ENCODE data around the gene SEL1L.

The SEL1L gene

DNA sequence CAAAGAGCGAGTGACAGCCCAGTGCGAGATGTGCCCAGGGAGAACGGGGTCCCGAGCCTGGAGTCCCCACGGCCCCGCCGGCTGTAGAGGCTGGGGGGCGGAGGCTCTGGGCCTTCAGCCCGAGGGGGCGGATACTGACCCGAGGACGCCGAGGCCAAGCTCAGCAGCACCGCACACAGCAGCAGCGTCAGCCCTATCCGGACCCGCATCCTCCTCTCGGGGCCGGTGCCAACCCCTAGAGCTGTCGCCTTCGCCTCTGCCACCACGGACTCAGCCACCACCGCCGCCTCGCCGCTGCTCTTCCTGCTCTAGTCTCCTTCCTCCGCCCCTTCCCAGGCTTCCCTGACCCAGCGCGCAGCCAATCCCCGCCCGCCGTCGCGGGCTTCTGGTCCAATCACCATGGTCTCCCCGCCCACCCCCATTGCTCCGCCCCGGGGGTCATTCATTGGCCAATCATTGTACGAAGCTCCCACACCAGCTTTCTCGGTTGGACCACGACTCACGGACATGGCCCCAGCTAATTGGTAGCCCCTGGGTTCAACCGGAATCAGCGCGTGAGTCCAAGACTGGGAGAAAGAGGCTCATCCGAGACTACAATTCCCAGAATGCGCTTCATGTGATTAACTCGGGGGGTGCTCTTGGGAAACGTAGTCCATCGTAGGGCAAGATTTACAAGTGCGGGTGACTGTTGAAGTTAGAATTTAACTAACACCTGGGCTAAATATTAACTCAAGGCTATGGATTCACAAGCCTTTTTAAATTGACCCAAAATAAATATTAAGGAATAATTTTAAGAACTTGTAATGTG is at the start of gene SEL1L:
Gene SEL1L, minus strand, starts transcription at position 318 of the 808 bp plus-strand sequence. Its CDS starts 109 bp downstream, at position 209.
- H3K4me1 ChIP-seq (ENCODE audit: insufficient read depth, low read length): peaks cover 24% of the 10 kb centered on the region
- peak within 1 kb of the TSS; percentile 66 for H3K27ac ChIP-seq (ENCODE audit: low read depth, low read length)
- no peaks in the 10 kb centered on the region for H3K9me3 ChIP-seq (ENCODE audit: low read length)
- H3K4me3 ChIP-seq (ENCODE audit: low read depth in 1 of 2, low read length in 2 of 2): peak within 1 kb of the TSS; percentile 91 to 98
- no peaks in the 10 kb centered on the region for H3K27me3 ChIP-seq (ENCODE audit: control insufficient read depth in 1 of 2, insufficient read depth in 2 of 2, low read length in 2 of 2)
- H3K36me3 ChIP-seq (ENCODE audit: insufficient read depth, low read length): no peaks in the 10 kb centered on the region
- peak within 1 kb of the TSS; percentile 96 for H3K9ac ChIP-seq (ENCODE audit: low read length)

GRCh38 chr14:81582420-81582819 is 48.8 kb upstream of the SEL1L start:
- Histone ChIP-seq H3K9ac (ENCODE audit: low read length) (no peak overlapping the region), H3K36me3 (ENCODE audit: insufficient read depth, low read length) (no peaks in the 10 kb centered on the region), H3K27ac (ENCODE audit: low read depth, low read length) (no peak overlapping the region), H3K27me3 (ENCODE audit: control insufficient read depth in 1 of 2, insufficient read depth in 2 of 2, low read length in 2 of 2) (no peaks in the 10 kb centered on the region), H3K4me3 (ENCODE audit: low read depth in 1 of 2, low read length in 2 of 2) (no peak overlapping the region), H3K4me1 (ENCODE audit: insufficient read depth, low read length) (no peaks in the 10 kb centered on the region), H3K9me3 (ENCODE audit: low read length) (peaks cover 4% of the 10 kb centered on the region)

- Histone ChIP-seq H3K36me3 (ENCODE audit: insufficient read depth, low read length) (no peaks in the 10 kb centered on the region), H3K27me3 (ENCODE audit: control insufficient read depth in 1 of 2, insufficient read depth in 2 of 2, low read length in 2 of 2) (no peaks in the 10 kb centered on the region), H3K27ac (ENCODE audit: low read depth, low read length) (no peak overlapping the region), H3K9ac (ENCODE audit: low read length) (no peak overlapping the region), H3K4me3 (ENCODE audit: low read depth in 1 of 2, low read length in 2 of 2) (no peak overlapping the region), H3K9me3 (ENCODE audit: low read length) (no peaks in the 10 kb centered on the region), H3K4me1 (ENCODE audit: insufficient read depth, low read length) (no peaks in the 10 kb centered on the region)
These were observed 45.5 kb upstream of the SEL1L start for GRCh38 chr14:81579115-81579514.

DNA sequence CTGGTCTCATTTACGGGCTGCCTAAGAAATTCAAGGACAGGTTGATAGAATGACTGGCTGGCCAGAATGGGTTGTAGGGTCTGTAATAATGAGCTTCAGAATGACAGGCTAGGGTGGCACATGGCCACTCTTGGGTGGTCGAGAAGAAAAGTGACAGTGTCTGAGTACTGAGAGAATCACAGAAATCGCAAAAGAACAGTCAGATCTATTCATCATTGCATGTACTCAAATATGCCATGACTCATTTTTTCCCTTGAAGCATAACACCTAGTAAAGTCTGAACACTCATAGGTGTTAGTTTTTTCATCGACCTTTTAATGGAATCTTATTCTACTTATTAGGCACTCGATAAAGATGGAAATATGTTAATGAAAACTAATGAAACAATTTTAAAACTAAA is 37.8 kb upstream of the SEL1L start:
- Histone ChIP-seq H3K4me3 (ENCODE audit: low read depth in 1 of 2, low read length in 2 of 2) (no peak overlapping the region), H3K27ac (ENCODE audit: low read depth, low read length) (no peak overlapping the region), H3K9me3 (ENCODE audit: low read length) (no peaks in the 10 kb centered on the region), H3K9ac (ENCODE audit: low read length) (no peak overlapping the region), H3K36me3 (ENCODE audit: insufficient read depth, low read length) (no peaks in the 10 kb centered on the region), H3K4me1 (ENCODE audit: insufficient read depth, low read length) (no peaks in the 10 kb centered on the region), H3K27me3 (ENCODE audit: control insufficient read depth in 1 of 2, insufficient read depth in 2 of 2, low read length in 2 of 2) (no peaks in the 10 kb centered on the region)

DNA sequence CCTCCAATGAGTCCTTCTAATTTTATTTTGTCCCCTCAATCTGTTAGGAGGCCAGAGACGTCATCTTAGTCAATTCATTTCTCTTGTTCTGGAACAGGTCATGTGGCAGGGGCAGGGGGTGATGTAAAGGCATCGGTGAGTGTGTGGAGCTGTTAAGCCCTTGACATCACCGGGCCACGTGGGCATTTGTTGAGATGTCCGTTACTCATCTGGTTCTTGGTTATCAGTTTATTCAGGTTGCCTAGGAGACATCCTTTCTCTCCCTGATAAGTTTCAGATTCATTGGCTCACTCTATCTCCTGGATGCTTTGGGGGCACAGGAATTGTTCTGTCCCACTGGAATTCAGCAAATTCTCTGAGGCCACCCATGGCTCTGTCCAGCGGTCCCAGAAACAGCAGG is 33.6 kb upstream of the SEL1L start:
- H3K4me3 ChIP-seq (ENCODE audit: low read depth in 1 of 2, low read length in 2 of 2): no peak overlapping the region
- H3K9me3 ChIP-seq (ENCODE audit: low read length): no peaks in the 10 kb centered on the region
- no peaks in the 10 kb centered on the region for H3K4me1 ChIP-seq (ENCODE audit: insufficient read depth, low read length)
- H3K27me3 ChIP-seq (ENCODE audit: control insufficient read depth in 1 of 2, insufficient read depth in 2 of 2, low read length in 2 of 2): no peaks in the 10 kb centered on the region
- H3K9ac ChIP-seq (ENCODE audit: low read length): no peak overlapping the region
- no peaks in the 10 kb centered on the region for H3K36me3 ChIP-seq (ENCODE audit: insufficient read depth, low read length)
- no peak overlapping the region for H3K27ac ChIP-seq (ENCODE audit: low read depth, low read length)

GRCh38 chr14:81565441-81566290 is 32.0 kb upstream of the SEL1L start:
- no peaks in the 10 kb centered on the region for H3K9me3 ChIP-seq (ENCODE audit: low read length)
- H3K4me3 ChIP-seq (ENCODE audit: low read depth in 1 of 2, low read length in 2 of 2): no peak overlapping the region
- H3K9ac ChIP-seq (ENCODE audit: low read length): no peak overlapping the region
- no peak overlapping the region for H3K27ac ChIP-seq (ENCODE audit: low read depth, low read length)
- no peaks in the 10 kb centered on the region for H3K4me1 ChIP-seq (ENCODE audit: insufficient read depth, low read length)
- H3K36me3 ChIP-seq (ENCODE audit: insufficient read depth, low read length): no peaks in the 10 kb centered on the region
- no peaks in the 10 kb centered on the region for H3K27me3 ChIP-seq (ENCODE audit: control insufficient read depth in 1 of 2, insufficient read depth in 2 of 2, low read length in 2 of 2)

DNA sequence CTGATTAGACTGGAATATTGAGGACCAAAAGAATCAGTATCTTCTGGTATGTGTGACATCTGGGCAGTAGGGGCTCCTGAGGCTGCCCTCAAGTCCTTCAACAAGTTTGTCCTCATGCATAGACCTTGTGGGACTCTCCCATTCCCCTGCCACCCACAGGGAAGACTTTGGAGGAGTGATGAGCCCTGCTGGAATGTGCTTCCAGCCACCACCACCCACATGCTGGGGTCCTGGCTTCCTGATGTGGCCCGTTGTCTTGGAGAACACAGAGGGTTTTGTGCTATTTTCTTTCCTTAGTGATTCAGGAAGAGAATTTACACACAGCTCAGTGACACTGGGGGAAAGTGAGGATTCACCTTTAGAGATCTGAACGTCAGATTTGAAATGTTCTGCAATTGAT is 29.2 kb upstream of the SEL1L start:
- Histone ChIP-seq H3K27me3 (ENCODE audit: control insufficient read depth in 1 of 2, insufficient read depth in 2 of 2, low read length in 2 of 2) (no peaks in the 10 kb centered on the region), H3K9ac (ENCODE audit: low read length) (no peak overlapping the region), H3K36me3 (ENCODE audit: insufficient read depth, low read length) (no peaks in the 10 kb centered on the region), H3K9me3 (ENCODE audit: low read length) (no peaks in the 10 kb centered on the region), H3K4me1 (ENCODE audit: insufficient read depth, low read length) (no peaks in the 10 kb centered on the region), H3K4me3 (ENCODE audit: low read depth in 1 of 2, low read length in 2 of 2) (no peak overlapping the region), H3K27ac (ENCODE audit: low read depth, low read length) (no peak overlapping the region)

DNA sequence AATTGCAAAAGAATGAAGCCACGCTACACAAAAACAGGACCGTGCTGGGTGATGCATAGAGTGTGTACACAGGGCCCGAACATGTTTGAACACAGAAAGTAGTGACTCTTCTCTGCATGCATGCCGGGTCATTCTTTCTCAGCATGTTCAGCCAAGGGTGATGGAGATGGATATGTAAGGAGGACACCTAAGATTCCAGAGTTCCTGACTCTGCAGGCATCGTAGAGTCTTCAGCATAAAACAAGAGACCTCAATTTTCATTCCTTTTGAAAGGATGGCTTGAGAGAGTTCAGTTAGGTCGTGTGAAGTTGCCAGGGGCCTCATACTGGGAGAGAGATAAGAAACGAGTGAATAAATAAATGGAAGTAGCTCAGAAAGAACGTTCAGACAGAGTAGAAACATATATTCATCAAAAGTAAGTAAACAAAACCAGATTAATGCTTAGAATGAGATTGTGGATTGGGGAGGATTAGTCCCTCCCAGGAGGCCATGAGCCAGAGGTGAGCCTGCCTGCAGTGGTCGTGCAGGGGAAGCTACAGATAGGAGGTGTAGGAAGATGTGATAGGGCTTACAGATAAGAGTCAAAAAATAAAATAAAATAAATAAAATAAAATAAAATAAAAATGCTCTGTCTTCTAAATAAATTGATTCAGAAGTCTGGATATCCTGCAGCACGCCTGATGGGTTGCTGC is 27.6 kb upstream of the SEL1L start:
- no peaks in the 10 kb centered on the region for H3K36me3 ChIP-seq (ENCODE audit: insufficient read depth, low read length)
- H3K27ac ChIP-seq (ENCODE audit: low read depth, low read length): no peak overlapping the region
- no peak overlapping the region for H3K4me3 ChIP-seq (ENCODE audit: low read depth in 1 of 2, low read length in 2 of 2)
- H3K9me3 ChIP-seq (ENCODE audit: low read length): no peaks in the 10 kb centered on the region
- H3K9ac ChIP-seq (ENCODE audit: low read length): no peak overlapping the region
- no peaks in the 10 kb centered on the region for H3K4me1 ChIP-seq (ENCODE audit: insufficient read depth, low read length)
- H3K27me3 ChIP-seq (ENCODE audit: control insufficient read depth in 1 of 2, insufficient read depth in 2 of 2, low read length in 2 of 2): no peaks in the 10 kb centered on the region

DNA sequence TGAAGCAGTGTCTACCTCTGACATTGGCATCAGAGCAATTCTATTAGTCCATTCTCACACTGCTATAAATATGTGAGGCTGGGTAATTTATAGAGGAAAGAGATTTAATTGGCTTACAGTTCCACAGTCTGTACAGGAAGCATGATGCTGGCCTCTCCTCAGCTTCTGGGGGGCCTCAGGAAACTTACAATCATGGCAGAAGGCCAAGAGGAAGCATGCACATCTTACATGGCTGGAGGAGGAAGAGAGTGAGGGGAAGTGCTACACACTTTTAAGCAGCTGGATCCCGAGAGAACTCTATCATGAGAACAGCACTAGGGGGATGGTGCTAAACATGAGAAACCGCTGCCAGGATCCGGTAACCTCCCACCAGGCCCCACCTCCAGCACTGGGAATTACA is 25.7 kb upstream of the SEL1L start:
- H3K4me1 ChIP-seq (ENCODE audit: insufficient read depth, low read length): no peaks in the 10 kb centered on the region
- no peaks in the 10 kb centered on the region for H3K36me3 ChIP-seq (ENCODE audit: insufficient read depth, low read length)
- no peaks in the 10 kb centered on the region for H3K27me3 ChIP-seq (ENCODE audit: control insufficient read depth in 1 of 2, insufficient read depth in 2 of 2, low read length in 2 of 2)
- H3K27ac ChIP-seq (ENCODE audit: low read depth, low read length): no peak overlapping the region
- no peak overlapping the region for H3K9ac ChIP-seq (ENCODE audit: low read length)
- H3K4me3 ChIP-seq (ENCODE audit: low read depth in 1 of 2, low read length in 2 of 2): no peak overlapping the region
- H3K9me3 ChIP-seq (ENCODE audit: low read length): no peaks in the 10 kb centered on the region

GRCh38 chr14:81557146-81557545 is 23.5 kb upstream of the SEL1L start:
- H3K27me3 ChIP-seq (ENCODE audit: control insufficient read depth in 1 of 2, insufficient read depth in 2 of 2, low read length in 2 of 2): no peaks in the 10 kb centered on the region
- H3K4me1 ChIP-seq (ENCODE audit: insufficient read depth, low read length): no peaks in the 10 kb centered on the region
- H3K36me3 ChIP-seq (ENCODE audit: insufficient read depth, low read length): no peaks in the 10 kb centered on the region
- no peak overlapping the region for H3K27ac ChIP-seq (ENCODE audit: low read depth, low read length)
- H3K4me3 ChIP-seq (ENCODE audit: low read depth in 1 of 2, low read length in 2 of 2): no peak overlapping the region
- no peaks in the 10 kb centered on the region for H3K9me3 ChIP-seq (ENCODE audit: low read length)
- H3K9ac ChIP-seq (ENCODE audit: low read length): no peak overlapping the region

DNA sequence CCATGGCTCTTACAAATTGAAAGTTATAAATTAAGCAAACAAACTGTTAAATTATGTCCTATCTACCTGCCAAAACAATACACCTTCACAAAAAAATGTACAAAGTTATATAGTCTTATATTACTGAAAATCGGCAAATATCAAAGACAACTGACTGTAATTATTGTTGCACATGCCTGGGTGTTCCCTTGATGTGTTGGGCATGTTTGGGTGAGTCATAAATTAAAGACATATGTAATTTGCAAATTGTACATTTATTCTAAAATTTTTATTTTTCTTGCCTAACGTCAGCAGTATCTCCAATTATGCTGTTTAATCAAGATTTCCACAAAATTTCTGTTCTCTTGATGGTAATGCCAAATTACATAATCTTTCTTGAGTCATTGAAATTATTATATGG is 22.0 kb upstream of the SEL1L start:
- H3K9me3 ChIP-seq (ENCODE audit: low read length): no peaks in the 10 kb centered on the region
- H3K27me3 ChIP-seq (ENCODE audit: control insufficient read depth in 1 of 2, insufficient read depth in 2 of 2, low read length in 2 of 2): no peaks in the 10 kb centered on the region
- no peaks in the 10 kb centered on the region for H3K36me3 ChIP-seq (ENCODE audit: insufficient read depth, low read length)
- H3K4me1 ChIP-seq (ENCODE audit: insufficient read depth, low read length): no peaks in the 10 kb centered on the region
- H3K4me3 ChIP-seq (ENCODE audit: low read depth in 1 of 2, low read length in 2 of 2): no peak overlapping the region
- no peak overlapping the region for H3K27ac ChIP-seq (ENCODE audit: low read depth, low read length)
- H3K9ac ChIP-seq (ENCODE audit: low read length): no peak overlapping the region
